GM18526 (cell line): ENCODE data around the gene FMOD.

Source experiments
- POLR2A ChIP-seq: IDR thresholded peaks from 3 replicates; pipeline ENCODE4 v1.6.1; 2011; ENCODE audit not compliant: insufficient read length; ENCODE audit errors: extremely low read depth

Gene FMOD

GRCh38 chr1:203366476-203366875 is 15.6 kb upstream of the FMOD start:
- no peak for TF ChIP-seq POLR2A

- no peak for TF ChIP-seq POLR2A
Measured at GRCh38 chr1:203364806-203365205, 13.9 kb upstream of the FMOD start.

GRCh38 chr1:203364094-203364801 is 13.3 kb upstream of the FMOD start:
- no peak for TF ChIP-seq POLR2A

- no peak for TF ChIP-seq POLR2A
Measured at GRCh38 chr1:203362720-203363025, 11.8 kb upstream of the FMOD start.

- TF ChIP-seq POLR2A = no peak
Measured at GRCh38 chr1:203361945-203362719, 11.2 kb upstream of the FMOD start.

GRCh38 chr1:203360547-203361185 is 9.7 kb upstream of the FMOD start:
- no peak for TF ChIP-seq POLR2A

- TF ChIP-seq POLR2A = no peak
Measured at GRCh38 chr1:203359010-203359571, 8.2 kb upstream of the FMOD start.

GRCh38 chr1:203354246-203354645 is 3.3 kb upstream of the FMOD start:
- TF ChIP-seq POLR2A = no peak

GRCh38 chr1:203353486-203353885 is 2.6 kb upstream of the FMOD start:
- TF ChIP-seq POLR2A = no peak

GRCh38 chr1:203349773-203350524 is 973 bp downstream of the FMOD start:
- no peak for TF ChIP-seq POLR2A

- TF ChIP-seq POLR2A = no peak
Measured at GRCh38 chr1:203349166-203349565, 1.8 kb downstream of the FMOD start.

GRCh38 chr1:203346769-203347102 is 4.2 kb downstream of the FMOD start:
- TF ChIP-seq POLR2A = no peak

GRCh38 chr1:203346060-203346768 is 4.7 kb downstream of the FMOD start:
- TF ChIP-seq POLR2A = no peak

GRCh38 chr1:203343956-203344754 is 6.8 kb downstream of the FMOD start:
- no peak for TF ChIP-seq POLR2A
